Progenitor cell of endocrine pancreas (in vitro differentiated cells): ENCODE data around the gene POU3F2. TPM values are rescaled to one million over a fixed set of nuclear protein-coding genes. Genes with fewer than 3 reads are reported as not detected.

Source experiments
- DNase-seq: peaks from one replicate; pipeline ENCODE4 v3.0.0; 2021; ENCODE audit warnings: low spot score; ENCODE audit not compliant: unreplicated experiment
- H3K27ac Mint-ChIP-seq: 2 replicates; pipeline ENCODE4 v1.8.0; 2021; ENCODE audit warnings: mild to moderate bottlenecking, moderate library complexity, mixed read lengths
- H3K27me3 Mint-ChIP-seq: 2 replicates; pipeline ENCODE4 v1.8.0; 2021; ENCODE audit warnings: mixed read lengths
- H3K36me3 Mint-ChIP-seq: 2 replicates; pipeline ENCODE4 v1.8.0; 2022; ENCODE audit warnings: mixed read lengths; ENCODE audit not compliant: insufficient read depth
- H3K4me1 Mint-ChIP-seq: 2 replicates; pipeline ENCODE4 v1.8.0; 2021; ENCODE audit warnings: low read depth, mixed read lengths
- H3K4me3 Mint-ChIP-seq: 2 replicates; pipeline ENCODE4 v1.8.0; 2021; ENCODE audit warnings: low read depth, mild to moderate bottlenecking, moderate library complexity, mixed read lengths
- H3K9me3 Mint-ChIP-seq: 2 replicates; pipeline ENCODE4 v1.8.0; 2021; ENCODE audit warnings: low read depth, mixed read lengths
- total RNA-seq: library from RNA; stranded (reverse); gene quantifications from 2 replicates; pipeline ENCODE4 v1.2.1, GENCODE V29; 2021
- TF ChIP-seq, protein P1 (sequence below): fragments of 200-600 bp; sonication (generic); IDR thresholded peaks from one replicate; pipeline ENCODE4 v1.5.0; 2021; ENCODE audit warnings: antibody characterized with exemption, mild to moderate bottlenecking; ENCODE audit not compliant: unreplicated experiment

POU3F2 gene
- total RNA-seq, 1 donor from 2014 or later: 1.4 TPM

DNA sequence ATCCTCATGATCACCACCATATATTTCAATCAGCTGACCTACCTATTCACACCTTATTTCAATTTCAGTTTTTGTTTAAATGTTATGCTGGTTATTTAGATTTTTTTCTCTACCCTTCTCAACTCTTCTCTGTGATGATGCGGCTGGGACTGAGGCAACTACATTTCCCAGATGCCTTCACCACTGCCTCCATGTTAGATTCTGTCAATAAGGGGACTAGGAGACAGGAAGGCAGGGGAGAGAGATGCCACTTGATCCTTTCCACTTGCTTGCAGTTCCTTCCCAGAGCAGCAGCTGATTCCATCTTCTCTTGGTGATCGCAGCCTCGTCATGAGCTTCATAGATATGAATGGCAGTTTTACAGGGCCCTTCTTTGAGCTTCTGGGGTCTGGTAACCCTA is 33.5 kb upstream of the POU3F2 start:
- Mint-ChIP-seq H3K4me1 (no peaks in the 10 kb centered on the region), H3K27ac (no peak overlapping the region), H3K27me3 (peaks cover 6% of the 10 kb centered on the region), H3K36me3 (no peaks in the 10 kb centered on the region), H3K9me3 (peaks cover 5% of the 10 kb centered on the region), H3K4me3 (no peak overlapping the region)
- DNase-seq: no peak
- TF ChIP-seq, protein P1, sequence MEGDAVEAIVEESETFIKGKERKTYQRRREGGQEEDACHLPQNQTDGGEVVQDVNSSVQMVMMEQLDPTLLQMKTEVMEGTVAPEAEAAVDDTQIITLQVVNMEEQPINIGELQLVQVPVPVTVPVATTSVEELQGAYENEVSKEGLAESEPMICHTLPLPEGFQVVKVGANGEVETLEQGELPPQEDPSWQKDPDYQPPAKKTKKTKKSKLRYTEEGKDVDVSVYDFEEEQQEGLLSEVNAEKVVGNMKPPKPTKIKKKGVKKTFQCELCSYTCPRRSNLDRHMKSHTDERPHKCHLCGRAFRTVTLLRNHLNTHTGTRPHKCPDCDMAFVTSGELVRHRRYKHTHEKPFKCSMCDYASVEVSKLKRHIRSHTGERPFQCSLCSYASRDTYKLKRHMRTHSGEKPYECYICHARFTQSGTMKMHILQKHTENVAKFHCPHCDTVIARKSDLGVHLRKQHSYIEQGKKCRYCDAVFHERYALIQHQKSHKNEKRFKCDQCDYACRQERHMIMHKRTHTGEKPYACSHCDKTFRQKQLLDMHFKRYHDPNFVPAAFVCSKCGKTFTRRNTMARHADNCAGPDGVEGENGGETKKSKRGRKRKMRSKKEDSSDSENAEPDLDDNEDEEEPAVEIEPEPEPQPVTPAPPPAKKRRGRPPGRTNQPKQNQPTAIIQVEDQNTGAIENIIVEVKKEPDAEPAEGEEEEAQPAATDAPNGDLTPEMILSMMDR: no peak

DNA sequence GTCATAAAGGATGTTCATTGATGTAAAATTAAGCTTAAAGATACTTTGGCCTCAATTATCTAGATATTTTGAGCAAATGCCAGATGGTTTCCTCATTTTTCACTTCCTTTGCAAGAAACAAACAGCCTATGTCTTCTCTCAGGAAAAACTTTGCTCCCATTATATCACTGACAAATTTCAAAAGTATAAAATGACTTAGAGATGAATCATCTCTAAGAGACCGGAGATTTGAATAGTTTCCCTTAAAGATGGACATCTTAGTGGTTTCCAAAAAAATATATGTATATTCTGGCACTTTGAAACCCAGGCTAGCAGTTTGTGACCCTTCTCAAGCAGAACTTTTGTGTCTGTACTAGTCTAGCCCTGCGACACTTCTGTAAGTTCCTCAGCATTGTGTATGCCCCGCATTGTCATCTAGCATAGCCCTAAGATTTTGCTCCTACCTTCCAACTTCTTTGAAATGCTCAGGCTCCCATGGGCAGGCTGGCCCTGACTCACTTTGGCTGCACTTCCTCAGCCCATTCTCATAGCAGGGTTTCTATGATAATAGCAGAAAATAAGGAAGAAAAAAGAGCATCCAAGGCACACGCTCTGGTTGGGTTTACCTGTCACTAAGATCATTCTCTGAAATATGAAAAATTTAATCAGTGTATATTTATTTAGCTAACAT is 25.7 kb upstream of the POU3F2 start:
- peaks cover 7% of the 10 kb centered on the region for H3K9me3 Mint-ChIP-seq
- no peak overlapping the region for H3K4me3 Mint-ChIP-seq
- no peak for DNase-seq

DNA sequence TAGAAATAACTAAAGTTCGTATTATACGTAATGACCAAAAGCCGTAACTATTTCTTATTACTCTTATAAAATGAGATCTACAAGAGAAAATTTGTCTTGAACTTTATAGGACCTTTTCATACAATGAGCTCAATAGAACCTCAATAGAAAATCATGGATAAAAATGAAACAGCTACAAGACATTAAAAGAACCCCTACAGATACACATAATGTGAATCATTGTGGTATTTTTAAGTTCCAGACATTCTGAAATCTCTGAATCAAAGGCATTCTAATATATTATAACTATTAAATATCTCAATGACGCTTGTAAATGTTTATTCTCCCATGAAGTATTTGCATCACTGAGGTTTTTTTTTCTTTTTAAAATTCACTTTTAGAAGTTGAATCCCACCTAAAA is 22.2 kb upstream of the POU3F2 start:
- Mint-ChIP-seq H3K4me3 (no peak overlapping the region), H3K27me3 (no peaks in the 10 kb centered on the region), H3K4me1 (no peaks in the 10 kb centered on the region), H3K27ac (no peak overlapping the region), H3K9me3 (peaks cover 4% of the 10 kb centered on the region), H3K36me3 (no peaks in the 10 kb centered on the region)
- no peak for DNase-seq
- TF ChIP-seq, protein P1: no peak

More for the DNA sequence above, 25.7 kb upstream of the POU3F2 start:
- no peaks in the 10 kb centered on the region for H3K36me3 Mint-ChIP-seq
- no peaks in the 10 kb centered on the region for H3K4me1 Mint-ChIP-seq
- TF ChIP-seq, protein P1: no peak
- H3K27me3 Mint-ChIP-seq: peaks cover 5% of the 10 kb centered on the region
- no peak overlapping the region for H3K27ac Mint-ChIP-seq

DNA sequence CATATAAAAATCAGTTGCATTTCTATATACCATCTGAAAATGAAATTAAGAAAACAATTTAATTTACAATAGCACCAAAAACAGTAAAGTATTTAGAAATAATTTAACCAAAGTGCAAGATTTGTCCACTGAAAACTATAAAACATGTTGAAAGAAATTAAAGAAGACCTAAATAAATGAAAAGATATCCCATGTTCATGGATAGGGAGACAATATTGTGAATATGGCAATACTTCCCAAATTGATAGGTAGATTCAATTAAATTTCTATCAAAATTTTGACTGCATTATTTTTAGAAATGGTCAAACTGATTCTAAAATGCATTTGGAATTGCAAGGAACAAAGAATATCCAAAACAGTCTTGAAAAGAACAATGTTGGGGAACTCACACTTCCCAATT is 17.6 kb upstream of the POU3F2 start:
- H3K27ac Mint-ChIP-seq: no peak overlapping the region
- H3K27me3 Mint-ChIP-seq: peaks cover 29% of the 10 kb centered on the region
- H3K36me3 Mint-ChIP-seq: no peaks in the 10 kb centered on the region
- H3K4me1 Mint-ChIP-seq: no peaks in the 10 kb centered on the region
- no peak for DNase-seq
- no peak overlapping the region for H3K4me3 Mint-ChIP-seq
- H3K9me3 Mint-ChIP-seq: peaks cover 4% of the 10 kb centered on the region
- TF ChIP-seq, protein P1: no peak

DNA sequence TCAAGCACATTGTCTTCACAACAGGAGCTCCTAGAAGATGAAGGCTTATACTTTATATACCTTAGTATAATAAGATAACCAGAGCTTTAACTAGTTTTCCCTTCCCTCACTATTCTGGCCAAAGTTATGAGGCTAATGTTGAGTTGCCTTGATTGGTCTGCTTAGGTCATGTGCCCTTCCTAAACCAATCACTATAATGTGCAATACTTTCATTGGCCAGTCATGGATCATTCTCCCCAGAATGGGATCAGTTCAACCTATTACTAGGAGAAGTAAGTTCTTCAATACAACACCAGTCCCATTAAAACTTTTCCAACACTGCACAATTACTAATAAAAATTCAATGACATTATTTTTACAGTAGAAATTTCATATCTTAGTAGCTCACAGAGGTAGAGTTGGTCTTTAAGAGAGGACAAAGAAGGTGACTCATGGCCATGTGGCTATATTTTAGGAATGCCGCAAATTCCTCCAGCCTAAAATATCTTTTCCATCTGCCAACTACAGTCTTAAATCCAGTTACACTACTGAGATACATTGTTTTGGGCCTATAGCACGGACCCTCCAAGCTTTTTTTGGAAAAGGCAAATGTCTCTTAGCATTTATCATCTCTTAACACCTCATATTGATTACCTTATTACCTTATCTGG is 12.5 kb upstream of the POU3F2 start:
- Mint-ChIP-seq H3K36me3 (no peaks in the 10 kb centered on the region), H3K27ac (no peak overlapping the region), H3K4me3 (no peak overlapping the region), H3K27me3 (peaks cover 79% of the 10 kb centered on the region), H3K4me1 (peaks cover 13% of the 10 kb centered on the region), H3K9me3 (no peaks in the 10 kb centered on the region)
- TF ChIP-seq, protein P1: no peak
- DNase-seq: no peak
